Measurements from ENCODE around the gene ADRB1. TPM values are rescaled to one million over a fixed set of nuclear protein-coding genes. Genes with fewer than 3 reads are reported as not detected.

ADRB1 gene
- total RNA-seq, 1 donor from 2014 or later = 35.6 TPM

GRCh38 chr10:114002422-114002821 lies 41.2 kb upstream of the ADRB1 start:
- no peaks in the 10 kb centered on the region for H3K27me3 ChIP-seq (ENCODE audit: low read depth)
- H3K36me3 ChIP-seq = no peaks in the 10 kb centered on the region
- DNase-seq (no peak), ATAC-seq (no peak)
- H3K4me1 ChIP-seq = peaks cover 22% of the 10 kb centered on the region
- H3K4me3 ChIP-seq = no peak overlapping the region
- no peak overlapping the region for H3K27ac ChIP-seq
- intact Hi-C loops (cut with DNase I) = no loop called here
- TF ChIP-seq CTCF (IDR thresholded peaks at IDR 0.05) = no peak
- H3K9me3 ChIP-seq = no peaks in the 10 kb centered on the region

DNA sequence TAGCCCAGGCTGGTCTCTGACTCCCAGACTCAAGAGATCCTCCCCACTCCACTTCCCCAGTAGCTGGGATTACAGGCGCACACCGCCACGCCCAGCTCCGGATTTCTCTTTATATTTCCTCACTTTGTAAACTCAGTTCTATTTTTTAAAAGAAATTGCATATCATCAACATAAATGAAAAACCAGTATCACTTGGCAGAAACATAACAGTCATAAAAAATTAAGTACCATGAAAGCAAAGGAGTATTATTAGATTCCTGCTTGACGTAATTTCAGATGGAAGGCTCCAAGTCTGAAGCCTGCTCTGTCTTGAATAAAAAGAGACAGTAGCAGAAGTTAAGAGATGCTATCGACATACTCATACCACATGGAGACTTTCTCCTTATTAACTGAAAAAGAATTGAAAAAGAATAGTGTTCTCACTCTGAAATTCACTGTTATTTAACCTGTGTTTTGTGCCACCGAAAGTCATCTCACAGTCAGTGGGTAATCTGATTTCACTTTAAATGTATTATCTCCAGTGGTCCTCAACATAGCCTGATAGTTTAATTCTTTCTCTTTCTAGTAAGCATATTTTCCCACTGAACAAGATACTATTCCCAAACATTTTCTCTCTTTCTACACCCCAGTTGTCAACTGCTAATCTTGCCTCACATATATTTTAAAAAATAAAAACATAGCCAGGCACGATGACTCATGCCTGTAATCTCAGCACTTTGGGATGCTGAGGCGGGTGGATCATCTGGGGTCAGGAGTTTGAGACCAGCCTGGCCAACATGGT lies 40.3 kb upstream of the ADRB1 start:
- Histone ChIP-seq H3K9me3 (no peaks in the 10 kb centered on the region), H3K4me1 (peaks cover 22% of the 10 kb centered on the region), H3K4me3 (no peak overlapping the region), H3K27ac (no peak overlapping the region), H3K27me3 (ENCODE audit: low read depth) (no peaks in the 10 kb centered on the region), H3K36me3 (no peaks in the 10 kb centered on the region)
- TF ChIP-seq CTCF (IDR thresholded peaks at IDR 0.05) = no peak
- DNase-seq (no peak), ATAC-seq (no peak)
- intact Hi-C loops (cut with DNase I) = no loop called here

DNA sequence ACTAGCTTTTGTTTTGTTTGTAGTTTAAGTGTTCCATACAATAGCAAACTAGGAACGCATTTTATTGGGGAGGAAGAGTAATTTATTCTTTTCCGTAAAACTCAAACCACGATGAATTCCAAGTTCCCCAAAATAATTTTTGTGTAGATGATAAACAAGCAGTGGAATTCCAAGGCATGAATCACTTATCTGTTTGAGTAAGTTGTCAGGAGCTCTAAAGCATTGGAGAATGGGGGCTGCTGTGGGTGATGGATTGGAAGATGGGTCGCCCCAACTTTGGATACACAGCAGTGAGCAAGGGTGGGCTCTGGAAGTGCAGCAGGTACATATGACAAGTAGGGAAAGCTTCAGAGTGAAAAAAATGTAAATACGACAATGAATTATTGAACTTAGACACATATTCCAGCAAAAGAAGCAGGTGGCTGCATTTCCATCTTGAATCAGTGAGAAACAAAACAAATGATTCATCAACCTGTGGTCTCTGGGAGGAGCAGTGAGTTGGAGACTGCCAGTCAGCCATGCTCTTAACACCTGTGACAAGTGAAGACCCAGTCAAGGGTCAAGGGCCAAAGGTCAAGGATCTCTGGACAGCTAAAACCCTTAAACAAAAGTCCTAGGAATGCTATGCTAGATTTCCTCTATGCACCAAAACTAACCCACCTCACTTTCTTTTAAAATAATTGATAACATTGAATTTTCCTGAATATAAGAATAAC lies 34.2 kb upstream of the ADRB1 start:
- no peak for TF ChIP-seq CTCF (IDR thresholded peaks at IDR 0.05)
- no peak overlapping the region for H3K27ac ChIP-seq
- H3K27me3 ChIP-seq (ENCODE audit: low read depth) = no peaks in the 10 kb centered on the region
- intact Hi-C loops (cut with DNase I) = no loop called here
- no peaks in the 10 kb centered on the region for H3K9me3 ChIP-seq
- no peaks in the 10 kb centered on the region for H3K4me1 ChIP-seq
- H3K36me3 ChIP-seq = no peaks in the 10 kb centered on the region
- no peak overlapping the region for H3K4me3 ChIP-seq
- ATAC-seq (no peak), DNase-seq (no peak)

DNA sequence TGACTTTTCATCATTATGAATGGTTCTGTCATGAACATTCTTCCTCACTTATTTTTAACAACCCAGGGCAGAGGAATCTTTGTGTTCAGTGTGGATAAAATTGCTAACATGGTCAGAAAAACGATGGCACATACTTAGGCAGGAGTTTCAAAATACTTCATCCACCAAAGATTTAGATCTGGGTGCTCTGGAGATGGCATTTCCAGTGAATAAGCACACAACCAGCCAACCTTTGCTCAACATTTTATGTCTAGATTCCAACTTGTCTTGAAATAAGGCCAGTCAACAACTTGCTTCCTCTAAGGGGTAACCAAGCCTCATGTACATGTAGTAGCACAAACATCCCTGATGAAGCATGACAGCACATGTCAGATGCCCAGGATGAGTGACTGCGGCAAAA lies 33.4 kb upstream of the ADRB1 start:
- no peak for TF ChIP-seq CTCF (IDR thresholded peaks at IDR 0.05)
- DNase-seq (no peak), ATAC-seq (no peak)
- Histone ChIP-seq H3K27me3 (ENCODE audit: low read depth) (no peaks in the 10 kb centered on the region), H3K27ac (no peak overlapping the region), H3K4me1 (no peaks in the 10 kb centered on the region), H3K4me3 (no peak overlapping the region), H3K36me3 (no peaks in the 10 kb centered on the region), H3K9me3 (no peaks in the 10 kb centered on the region)
- intact Hi-C loops (cut with DNase I) = no loop called here

GRCh38 chr10:114012650-114013049 lies 31.0 kb upstream of the ADRB1 start:
- TF ChIP-seq CTCF (IDR thresholded peaks at IDR 0.05) = no peak
- no peak overlapping the region for H3K27ac ChIP-seq
- no peaks in the 10 kb centered on the region for H3K4me1 ChIP-seq
- no peaks in the 10 kb centered on the region for H3K36me3 ChIP-seq
- no peaks in the 10 kb centered on the region for H3K9me3 ChIP-seq
- H3K4me3 ChIP-seq = no peak overlapping the region
- intact Hi-C loops (cut with DNase I) = no loop called here
- H3K27me3 ChIP-seq (ENCODE audit: low read depth) = no peaks in the 10 kb centered on the region
- no peak for DNase-seq
- no peak for ATAC-seq
